ENCODE data around the gene TMIGD3. TPM values are rescaled to one million over a fixed set of nuclear protein-coding genes. Genes with fewer than 3 reads are reported as not detected.

TMIGD3 gene
- total and polyA plus RNA-seq, 8 donors: 1.2 to 7.6 (median 4.6) TPM; not detected in 4

DNA sequence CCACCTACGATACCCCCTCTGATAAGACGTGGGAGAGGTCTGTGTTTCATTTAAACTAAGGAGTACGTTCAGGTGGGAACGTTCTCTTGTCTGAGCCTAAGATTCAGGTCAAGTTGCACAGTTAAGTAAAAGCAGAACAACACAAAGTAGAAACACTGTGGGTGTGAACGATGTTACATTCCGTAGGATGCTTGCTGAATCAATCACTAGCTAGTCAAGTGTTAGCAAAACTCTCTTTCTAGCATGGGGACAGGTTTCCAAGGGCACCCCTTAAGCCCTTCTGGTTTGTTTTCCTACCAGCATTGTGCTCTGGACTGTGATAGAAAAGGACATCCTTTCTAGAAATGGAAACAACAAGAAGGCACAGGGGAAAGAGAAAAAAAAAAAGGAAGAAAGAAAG lies 16.3 kb downstream of the TMIGD3 start:
- Histone ChIP-seq H3K4me1 (peaks cover 0 to 9% (median under 1%) of the 10 kb centered on the region in 4 donors), H3K27ac (no peak overlapping the region), H3K36me3 (no peaks in the 10 kb centered on the region), H3K4me3 (no peak overlapping the region), H3K9me3 (no peaks in the 10 kb centered on the region), H3K27me3 (no peaks in the 10 kb centered on the region)
- intact Hi-C loops (cut with DNase I; ENCODE audit: low total_unique reads): loop anchor here (10.0 kb wide), 1 partner anchor 258 kb away; no protein-coding TSS in a partner anchor
- 77 to 88% (median 82%) methylated on average over 6 of the region's 6 CpGs for WGBS, 5 donors
- no peak for DNase-seq
- TF ChIP-seq CTCF (IDR thresholded peaks at IDR 0.05): no peak
- TF ChIP-seq POLR2AphosphoS5 (IDR thresholded peaks at IDR 0.05): no peak
- TF ChIP-seq EP300 (IDR thresholded peaks at IDR 0.05): no peak
- TF ChIP-seq POLR2A (IDR thresholded peaks at IDR 0.05): no peak

DNA sequence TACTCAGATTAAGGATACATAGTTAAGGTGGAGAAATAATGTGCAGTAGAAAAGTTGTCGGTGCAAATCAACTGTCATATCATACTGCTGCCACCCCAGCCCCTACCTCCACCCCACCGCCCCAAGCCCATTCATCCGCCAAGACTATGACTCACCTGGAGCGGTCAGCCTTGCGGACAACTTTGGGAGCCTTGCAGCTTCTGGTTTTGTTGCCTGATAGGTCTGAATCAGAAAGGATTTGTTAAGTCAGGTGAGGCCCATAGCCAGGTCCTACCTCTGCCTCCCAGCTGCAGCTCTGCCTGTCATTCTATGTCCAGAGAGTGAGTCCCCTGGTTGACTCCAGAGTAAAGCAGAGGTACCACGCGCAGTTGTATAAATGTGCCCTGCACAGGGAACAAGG lies 17.0 kb downstream of the TMIGD3 start:
- Histone ChIP-seq H3K4me1 (peaks cover 0 to 16% (median 4%) of the 10 kb centered on the region in 4 donors), H3K27me3 (no peaks in the 10 kb centered on the region), H3K4me3 (no peak overlapping the region), H3K27ac (no peak overlapping the region), H3K36me3 (no peaks in the 10 kb centered on the region), H3K9me3 (no peaks in the 10 kb centered on the region)
- TF ChIP-seq POLR2A (IDR thresholded peaks at IDR 0.05): no peak
- 80 to 95% (median 92%) methylated on average over 4 to 7 of the region's 7 CpGs for WGBS, 5 donors
- intact Hi-C loops (cut with DNase I; ENCODE audit: low total_unique reads): loop anchor here (10.0 kb wide), 1 partner anchor 258 kb away; no protein-coding TSS in a partner anchor
- no peak for DNase-seq

DNA sequence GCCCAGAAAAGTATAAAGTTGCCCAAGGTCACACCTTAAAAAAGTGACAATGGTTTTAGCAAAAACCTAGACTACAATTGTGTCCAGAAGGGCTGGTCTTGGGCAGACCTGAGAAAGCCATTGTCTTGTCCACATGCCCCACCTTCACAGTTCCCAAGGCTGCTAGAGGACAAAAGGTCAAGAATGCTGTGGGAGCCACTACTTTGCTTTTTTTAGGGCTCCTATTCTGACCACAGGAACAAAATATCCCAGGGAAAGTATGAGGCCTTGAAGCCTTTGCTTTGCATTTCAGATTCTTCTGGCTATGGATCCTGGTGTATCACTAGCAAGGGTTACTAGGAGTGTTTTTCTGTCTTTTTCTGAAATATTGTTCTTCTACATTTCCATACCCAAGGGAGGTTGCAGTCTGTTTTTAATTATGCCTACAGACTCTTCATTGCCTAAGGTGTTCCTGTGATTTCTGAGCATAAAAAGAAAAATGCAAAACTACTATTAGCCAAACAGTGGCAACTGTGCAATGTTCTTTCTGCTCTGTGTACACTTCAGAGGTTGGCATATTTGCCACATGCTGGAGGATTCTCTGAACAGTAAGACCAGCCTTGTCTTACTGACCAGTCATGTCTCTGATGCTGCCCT lies 18.9 kb downstream of the TMIGD3 start:
- no peak for DNase-seq
- Histone ChIP-seq H3K9me3 (no peaks in the 10 kb centered on the region), H3K27me3 (no peaks in the 10 kb centered on the region), H3K4me1 (peaks cover 0 to 24% (median 5%) of the 10 kb centered on the region in 4 donors), H3K36me3 (no peaks in the 10 kb centered on the region), H3K27ac (no peak overlapping the region), H3K4me3 (no peak overlapping the region)
- TF ChIP-seq EP300 (IDR thresholded peaks at IDR 0.05): no peak
- intact Hi-C loops (cut with DNase I; ENCODE audit: low total_unique reads): loop anchor here (10.0 kb wide), 1 partner anchor 260 kb away; no protein-coding TSS in a partner anchor

GRCh38 chr1:111483876-111484275 lies 19.6 kb downstream of the TMIGD3 start:
- Histone ChIP-seq H3K36me3 (no peaks in the 10 kb centered on the region), H3K4me3 (no peak overlapping the region), H3K27ac (no peak overlapping the region), H3K9me3 (no peaks in the 10 kb centered on the region), H3K4me1 (peaks cover 0 to 24% (median 5%) of the 10 kb centered on the region in 4 donors), H3K27me3 (no peaks in the 10 kb centered on the region)
- 59 to 100% (median 79%) methylated on average over 1 to 2 of the region's 2 CpGs for WGBS, 5 donors
- DNase-seq: no peak
- TF ChIP-seq POLR2A (IDR thresholded peaks at IDR 0.05): no peak
- no peak for TF ChIP-seq CTCF (IDR thresholded peaks at IDR 0.05)
- intact Hi-C loops (cut with DNase I; ENCODE audit: low total_unique reads): loop anchor here (10.0 kb wide), 1 partner anchor 261 kb away; no protein-coding TSS in a partner anchor

DNA sequence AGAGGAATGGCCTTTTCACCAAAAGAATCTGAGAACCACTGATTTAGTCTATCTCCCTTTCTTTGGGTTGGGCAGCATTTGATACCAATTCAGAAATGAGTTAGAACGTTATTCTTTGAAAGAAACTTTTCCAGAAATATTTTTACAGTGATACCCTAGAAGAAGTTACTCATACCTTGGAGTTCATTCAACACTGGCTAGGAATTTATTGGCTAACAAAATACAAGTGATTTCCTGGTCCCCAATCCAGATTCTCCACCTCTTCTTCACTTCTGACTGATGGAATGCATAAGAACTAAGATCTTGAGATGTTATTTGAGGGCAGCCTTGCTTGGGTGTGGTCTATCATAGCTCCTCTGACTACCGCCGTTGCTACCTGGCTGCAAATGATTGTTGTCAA lies 20.3 kb downstream of the TMIGD3 start:
- WGBS, 5 donors: 42 to 75% (median 54%) methylated on average over 3 of the region's 3 CpGs
- no peak for DNase-seq
- TF ChIP-seq POLR2AphosphoS5 (IDR thresholded peaks at IDR 0.05): no peak
- no peak for TF ChIP-seq EP300 (IDR thresholded peaks at IDR 0.05)
- no peak for TF ChIP-seq CTCF (IDR thresholded peaks at IDR 0.05)
- no peak for TF ChIP-seq POLR2A (IDR thresholded peaks at IDR 0.05)

More for the DNA sequence above, 20.3 kb downstream of the TMIGD3 start:
- H3K27me3 ChIP-seq: no peaks in the 10 kb centered on the region
- intact Hi-C loops (cut with DNase I; ENCODE audit: low total_unique reads): loop anchor here (10.0 kb wide), 1 partner anchor 262 kb away; no protein-coding TSS in a partner anchor
- no peak overlapping the region for H3K27ac ChIP-seq
- peaks cover 0 to 4% (median 2%) of the 10 kb centered on the region in 4 donors for H3K36me3 ChIP-seq
- H3K9me3 ChIP-seq: no peaks in the 10 kb centered on the region
- H3K4me3 ChIP-seq: no peak overlapping the region
- H3K4me1 ChIP-seq: peaks cover 0 to 25% (median 5%) of the 10 kb centered on the region in 4 donors

Data from stomach (tissue), 9 donors.